Measurements from ENCODE around the gene GSDME.

- no peak for TF ChIP-seq ZNF473 (tag by site-specific recombination; IDR thresholded peaks at IDR 0.05)
- TF ChIP-seq ZNF211 (tag by site-specific recombination; IDR thresholded peaks at IDR 0.05; ENCODE audit: low read depth), result no peak
- no peak for TF ChIP-seq ZNF549 (tag by site-specific recombination; IDR thresholded peaks at IDR 0.05)
These were observed 56.6 kb downstream of the GSDME start for GRCh38 chr7:24700521-24701260.

All from HEK293 (cell line).